ENCODE results near the gene RGS11.

The RGS11 gene

GRCh38 chr16:290681-291405 is 15.1 kb upstream of the RGS11 start:
- no peak for DNase-seq (ENCODE audit: low read depth, low spot score)

GRCh38 chr16:290015-290680 is 14.4 kb upstream of the RGS11 start:
- no peaks in the 10 kb centered on the region; the same call in 1 of the 2 replicates for H3K36me3 ChIP-seq (ENCODE audit: insufficient read depth, low read length)

More at GRCh38 chr16:290681-291405, 15.1 kb upstream of the RGS11 start:
- Histone ChIP-seq H3K9me3 (ENCODE audit: low read depth, low read length) (no peaks in the 10 kb centered on the region), H3K9ac (ENCODE audit: insufficient read length) (no peak overlapping the region), H3K27ac (no peak overlapping the region), H3K4me3 (no peak overlapping the region), H3K36me3 (ENCODE audit: insufficient read depth, low read length) (no peaks in the 10 kb centered on the region; the same call in 1 of the 2 replicates)
- TF ChIP-seq EZH2 (IDR thresholded peaks at IDR 0.05) (no peak), POLR2AphosphoS5 (IDR thresholded peaks at IDR 0.05; ENCODE audit: borderline replicate concordance, low read depth, low read length) (no peak), FOXP2 (optimal IDR thresholded peaks at IDR 0.05; ENCODE audit: control extremely low read depth, extremely low read length, insufficient read depth) (no peak)

GRCh38 chr16:289395-289997 is 13.8 kb upstream of the RGS11 start:
- TF ChIP-seq FOXP2 (optimal IDR thresholded peaks at IDR 0.05; ENCODE audit: control extremely low read depth, extremely low read length, insufficient read depth) (no peak), POLR2AphosphoS5 (IDR thresholded peaks at IDR 0.05; ENCODE audit: borderline replicate concordance, low read depth, low read length) (no peak), EZH2 (IDR thresholded peaks at IDR 0.05) (no peak)
- Histone ChIP-seq H3K36me3 (ENCODE audit: insufficient read depth, low read length) (no peaks in the 10 kb centered on the region; the same call in 1 of the 2 replicates), H3K9ac (ENCODE audit: insufficient read length) (no peak overlapping the region), H3K9me3 (ENCODE audit: low read depth, low read length) (no peaks in the 10 kb centered on the region), H3K27ac (no peak overlapping the region), H3K4me3 (no peak overlapping the region)
- DNase-seq (ENCODE audit: low read depth, low spot score), result no peak

More at GRCh38 chr16:290015-290680, 14.4 kb upstream of the RGS11 start:
- no peak overlapping the region for H3K9ac ChIP-seq (ENCODE audit: insufficient read length)
- no peaks in the 10 kb centered on the region for H3K9me3 ChIP-seq (ENCODE audit: low read depth, low read length)
- no peak for DNase-seq (ENCODE audit: low read depth, low spot score)
- no peak overlapping the region for H3K27ac ChIP-seq
- TF ChIP-seq POLR2AphosphoS5 (IDR thresholded peaks at IDR 0.05; ENCODE audit: borderline replicate concordance, low read depth, low read length) (no peak), FOXP2 (optimal IDR thresholded peaks at IDR 0.05; ENCODE audit: control extremely low read depth, extremely low read length, insufficient read depth) (no peak), EZH2 (IDR thresholded peaks at IDR 0.05) (no peak)
- no peak overlapping the region for H3K4me3 ChIP-seq

- H3K9me3 ChIP-seq (ENCODE audit: low read depth, low read length), result no peaks in the 10 kb centered on the region
- H3K27ac ChIP-seq, result no peak overlapping the region
- no peak overlapping the region for H3K4me3 ChIP-seq
- no peak for DNase-seq (ENCODE audit: low read depth, low spot score)
- no peaks in the 10 kb centered on the region; the same call in 1 of the 2 replicates for H3K36me3 ChIP-seq (ENCODE audit: insufficient read depth, low read length)
- TF ChIP-seq EZH2 (IDR thresholded peaks at IDR 0.05) (no peak), POLR2AphosphoS5 (IDR thresholded peaks at IDR 0.05; ENCODE audit: borderline replicate concordance, low read depth, low read length) (no peak), FOXP2 (optimal IDR thresholded peaks at IDR 0.05; ENCODE audit: control extremely low read depth, extremely low read length, insufficient read depth) (no peak)
- no peak overlapping the region for H3K9ac ChIP-seq (ENCODE audit: insufficient read length)
Observed at GRCh38 chr16:287981-288920, 12.5 kb upstream of the RGS11 start.

- no peak for DNase-seq (ENCODE audit: low read depth, low spot score)
- TF ChIP-seq POLR2AphosphoS5 (IDR thresholded peaks at IDR 0.05; ENCODE audit: borderline replicate concordance, low read depth, low read length) (no peak), EZH2 (IDR thresholded peaks at IDR 0.05) (no peak), FOXP2 (optimal IDR thresholded peaks at IDR 0.05; ENCODE audit: control extremely low read depth, extremely low read length, insufficient read depth) (no peak)
- Histone ChIP-seq H3K27ac (no peak overlapping the region), H3K9ac (ENCODE audit: insufficient read length) (no peak overlapping the region), H3K36me3 (ENCODE audit: insufficient read depth, low read length) (no peaks in the 10 kb centered on the region; the same call in 1 of the 2 replicates), H3K4me3 (no peak overlapping the region), H3K9me3 (ENCODE audit: low read depth, low read length) (no peaks in the 10 kb centered on the region)
Observed at GRCh38 chr16:287298-287811, 11.6 kb upstream of the RGS11 start.

GRCh38 chr16:286491-287297 is 10.9 kb upstream of the RGS11 start:
- Histone ChIP-seq H3K27ac (no peak overlapping the region), H3K9ac (ENCODE audit: insufficient read length) (no peak overlapping the region), H3K4me3 (no peak overlapping the region), H3K9me3 (ENCODE audit: low read depth, low read length) (no peaks in the 10 kb centered on the region), H3K36me3 (ENCODE audit: insufficient read depth, low read length) (no peaks in the 10 kb centered on the region; the same call in 1 of the 2 replicates)
- no peak for TF ChIP-seq FOXP2 (optimal IDR thresholded peaks at IDR 0.05; ENCODE audit: control extremely low read depth, extremely low read length, insufficient read depth)
- no peak for DNase-seq (ENCODE audit: low read depth, low spot score)
